ENCODE data around the gene SNRNP70. TPM values are rescaled to one million over a fixed set of nuclear protein-coding genes. Genes with fewer than 3 reads are reported as not detected.

The SNRNP70 gene
- total and polyA plus RNA-seq, 2 donors (not counting 3 experiments of a cell fraction or from before 2014, with no cell fraction given), result 215 to 300 TPM

GRCh38 chr19:49133621-49134454, 48.6 kb downstream of the SNRNP70 start:
- no peaks in the 10 kb centered on the region for H3K4me1 ChIP-seq (ENCODE audit: control insufficient read depth, extremely low read depth, insufficient read depth, low read length)
- TF ChIP-seq EZH2 (IDR thresholded peaks at IDR 0.05; ENCODE audit: borderline replicate concordance, low read depth, low read length, severe bottlenecking) (no peak), MYC (IDR thresholded peaks at IDR 0.05; ENCODE audit: low read depth, low read length) (no peak), CTCF (IDR thresholded peaks at IDR 0.05; ENCODE audit: extremely low read depth in 1 of 2, insufficient read depth in 1 of 2, low read depth in 1 of 2, low read length in 2 of 2) (peak in 1 of 2 donors; percentile 6)
- no TSS peak for BruUV-seq (replicated peaks)
- intact Hi-C loops (cut with micrococcal nuclease), result no loop called here
- ChIA-PET POLR2A (interaction anchor here (0.6 to 1.2 kb wide), 2 partner anchors 9 to 65 kb away, joined by 3 to 5 read pairs; no protein-coding TSS in a partner anchor), CTCF (interaction anchor here (0.8 to 5.2 kb wide), 11 partner anchors 9 to 141 kb away, joined by 3 to 35 read pairs (median 7); partner anchors contain the start of genes GYS1, LIN7B, PPFIA3 and RUVBL2)
- no peaks in the 10 kb centered on the region for H3K36me3 ChIP-seq (ENCODE audit: control insufficient read depth in 2 of 2, extremely low read depth in 1 of 2, insufficient read depth in 2 of 2, low read length in 2 of 2)
- dilution Hi-C loops (cut with MboI; ENCODE audit: extremely low pct_ligation_motif_present, low sequenced_read_pairs), result no loop called here
- H2AFZ ChIP-seq (ENCODE audit: low read depth, low read length), result peak overlapping the region; percentile 86
- no peaks in the 10 kb centered on the region for H3K79me2 ChIP-seq (ENCODE audit: control insufficient read depth, insufficient read depth, low read length)
- no peaks in the 10 kb centered on the region for H4K20me1 ChIP-seq (replicated peaks; ENCODE audit: control insufficient read depth, extremely low read depth, insufficient read depth, low read length)
- no peak overlapping the region for H3K27ac ChIP-seq (ENCODE audit: insufficient read depth, low read depth, low read length)
- H3K4me3 ChIP-seq (replicated peaks in 1 of 3; ENCODE audit: insufficient read depth in 1 of 3, low read depth in 1 of 3, low read length in 3 of 3), result peak overlapping the region in 1 of 3 experiments; percentile 30
- FAIRE-seq (no peak), DNase-seq (ENCODE audit: low read depth, low spot score) (peak; percentile 54)
- H3K9me1 ChIP-seq (replicated peaks; ENCODE audit: control insufficient read depth, extremely low read depth, insufficient read depth, low read length), result no peaks in the 10 kb centered on the region
- no peaks in the 10 kb centered on the region for H3K9me3 ChIP-seq (replicated peaks; ENCODE audit: control insufficient read depth, insufficient read depth, low read length)
- no peak overlapping the region for H3K9ac ChIP-seq (replicated peaks; ENCODE audit: extremely low read depth, insufficient read depth, low read length)
- H3K27me3 ChIP-seq (ENCODE audit: control insufficient read depth in 2 of 2, insufficient read depth in 2 of 2, low read length in 2 of 2), result peaks cover 0 to 7% of the 10 kb centered on the region in 2 experiments
- peak overlapping the region; percentile 4 for H3K4me2 ChIP-seq (ENCODE audit: insufficient read depth, low read length)

- H3K9me1 ChIP-seq (replicated peaks; ENCODE audit: control insufficient read depth, extremely low read depth, insufficient read depth, low read length), result no peaks in the 10 kb centered on the region
- no peaks in the 10 kb centered on the region for H3K9me3 ChIP-seq (replicated peaks; ENCODE audit: control insufficient read depth, insufficient read depth, low read length)
- no peak for DNase-seq (ENCODE audit: low read depth, low spot score)
- no peaks in the 10 kb centered on the region for H3K79me2 ChIP-seq (ENCODE audit: control insufficient read depth, insufficient read depth, low read length)
- peaks cover 0 to 7% of the 10 kb centered on the region in 2 experiments for H3K27me3 ChIP-seq (ENCODE audit: control insufficient read depth in 2 of 2, insufficient read depth in 2 of 2, low read length in 2 of 2)
- H3K27ac ChIP-seq (ENCODE audit: insufficient read depth, low read depth, low read length), result no peak overlapping the region
- ChIA-PET POLR2A (no interaction called here), CTCF (interaction anchor here (1.2 to 5.2 kb wide), 3 partner anchors 8 to 63 kb away, joined by 3 to 35 read pairs (median 13); no protein-coding TSS in a partner anchor)
- no peaks in the 10 kb centered on the region for H3K36me3 ChIP-seq (ENCODE audit: control insufficient read depth in 2 of 2, extremely low read depth in 1 of 2, insufficient read depth in 2 of 2, low read length in 2 of 2)
- no peak for TF ChIP-seq POLR2AphosphoS5 (IDR thresholded peaks at IDR 0.05; ENCODE audit: insufficient read depth, low read depth, low read length)
- no peak for TF ChIP-seq GATA2 (IDR thresholded peaks at IDR 0.05; ENCODE audit: insufficient read depth, insufficient read length, low read depth, low read length)
- no peak for TF ChIP-seq MAX (IDR thresholded peaks at IDR 0.05; ENCODE audit: insufficient read depth, insufficient read length)
- no peak for TF ChIP-seq EZH2 (IDR thresholded peaks at IDR 0.05; ENCODE audit: borderline replicate concordance, low read depth, low read length, severe bottlenecking)
- no peak for TF ChIP-seq JUN (IDR thresholded peaks at IDR 0.05; ENCODE audit: borderline replicate concordance, insufficient read depth, insufficient read length, low read depth)
- TF ChIP-seq FOS (IDR thresholded peaks at IDR 0.05; ENCODE audit: borderline replicate concordance, insufficient read depth, low read length), result no peak
- TF ChIP-seq CTCF (IDR thresholded peaks at IDR 0.05; ENCODE audit: extremely low read depth in 1 of 2, insufficient read depth in 1 of 2, low read depth in 1 of 2, low read length in 2 of 2), result no peak
- no peak for TF ChIP-seq POLR2A (IDR thresholded peaks at IDR 0.05; ENCODE audit: low read depth, low read length)
- TF ChIP-seq MYC (IDR thresholded peaks at IDR 0.05; ENCODE audit: low read depth, low read length), result no peak
- H3K4me2 ChIP-seq (ENCODE audit: insufficient read depth, low read length), result no peak overlapping the region
- dilution Hi-C loops (cut with MboI; ENCODE audit: extremely low pct_ligation_motif_present, low sequenced_read_pairs), result no loop called here
- H2AFZ ChIP-seq (ENCODE audit: low read depth, low read length), result no peak overlapping the region
- no peak for FAIRE-seq
- no peak overlapping the region for H3K9ac ChIP-seq (replicated peaks; ENCODE audit: extremely low read depth, insufficient read depth, low read length)
- H3K4me3 ChIP-seq (replicated peaks in 1 of 3; ENCODE audit: insufficient read depth in 1 of 3, low read depth in 1 of 3, low read length in 3 of 3), result no peak overlapping the region
- no peaks in the 10 kb centered on the region for H3K4me1 ChIP-seq (ENCODE audit: control insufficient read depth, extremely low read depth, insufficient read depth, low read length)
- BruUV-seq (replicated peaks), result no TSS peak
- intact Hi-C loops (cut with micrococcal nuclease), result no loop called here
- H4K20me1 ChIP-seq (replicated peaks; ENCODE audit: control insufficient read depth, extremely low read depth, insufficient read depth, low read length), result no peaks in the 10 kb centered on the region
Observed at GRCh38 chr19:49135686-49136085, 50.4 kb downstream of the SNRNP70 start.
